ENCODE measurements around the gene WDR59.
"Not testable (repeated sequence)": the region's sequence is repeated elsewhere in the genome, so short reads cannot be mapped to it uniquely, and the experiment has no call there.

The WDR59 gene

DNA sequence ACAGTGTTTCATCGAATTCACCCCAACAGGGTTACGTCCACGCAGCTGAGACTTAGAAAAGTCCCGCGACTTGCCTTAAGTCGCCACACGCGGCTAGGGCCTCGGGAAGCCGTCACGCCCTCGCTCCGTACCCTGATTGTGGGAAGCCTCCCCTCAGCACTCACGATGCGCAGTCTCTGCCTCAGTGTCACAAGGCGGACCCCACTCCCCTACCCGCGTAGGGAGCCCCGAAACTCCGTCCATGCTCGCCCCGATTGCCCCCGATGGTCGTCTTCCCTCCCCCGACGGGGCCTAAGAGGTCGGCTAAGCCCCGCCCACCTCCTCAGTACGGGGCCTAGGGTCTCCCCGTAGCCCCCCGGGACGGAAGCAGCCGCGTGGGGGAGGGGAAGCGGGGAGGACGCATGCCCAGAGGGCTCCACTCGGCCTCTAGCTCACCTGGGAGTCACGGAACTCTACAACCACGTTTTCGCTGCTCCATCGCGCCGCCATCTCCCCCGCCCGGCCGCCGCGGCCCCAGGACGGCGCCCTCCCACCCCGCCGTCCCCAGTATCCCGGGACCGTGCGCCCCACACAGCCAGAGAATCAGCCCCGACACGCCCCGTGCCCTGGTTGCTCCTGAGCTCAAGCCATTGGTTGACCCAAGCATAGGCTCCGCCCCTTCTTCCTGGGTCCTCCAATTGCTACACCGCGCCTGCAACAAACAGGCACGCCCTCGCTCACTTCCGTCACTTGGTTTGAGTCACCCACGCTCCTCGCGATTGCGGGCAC is at the start of gene WDR59:
TSS of gene WDR59 (minus strand) at position 595 of the 768 bp plus-strand sequence. CDS start at position 489, 106 bp downstream.
- DNase-seq: peak; percentile 96

DNA sequence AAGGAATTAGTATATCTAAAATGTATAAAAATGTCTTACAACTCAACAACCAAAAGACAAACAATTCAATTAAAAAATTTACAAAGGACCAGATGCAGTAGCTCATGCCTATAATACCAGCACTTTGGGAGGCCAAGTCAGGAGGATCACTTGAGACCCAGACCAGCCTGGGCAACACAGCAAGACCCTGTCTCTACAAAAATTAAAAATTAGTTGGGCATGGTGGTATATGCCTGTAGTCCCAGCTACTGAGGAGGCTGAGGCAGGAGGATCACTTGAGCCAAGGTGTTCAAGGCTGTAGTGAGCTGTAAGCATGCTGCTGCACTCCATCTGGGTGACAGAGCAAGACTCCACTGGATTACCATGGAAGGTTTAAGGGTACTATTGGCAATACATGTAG is 47.7 kb upstream of the WDR59 start:
- no peak for DNase-seq

GRCh38 chr16:75029854-75030253 is 44.9 kb upstream of the WDR59 start:
- DNase-seq: no peak

DNA sequence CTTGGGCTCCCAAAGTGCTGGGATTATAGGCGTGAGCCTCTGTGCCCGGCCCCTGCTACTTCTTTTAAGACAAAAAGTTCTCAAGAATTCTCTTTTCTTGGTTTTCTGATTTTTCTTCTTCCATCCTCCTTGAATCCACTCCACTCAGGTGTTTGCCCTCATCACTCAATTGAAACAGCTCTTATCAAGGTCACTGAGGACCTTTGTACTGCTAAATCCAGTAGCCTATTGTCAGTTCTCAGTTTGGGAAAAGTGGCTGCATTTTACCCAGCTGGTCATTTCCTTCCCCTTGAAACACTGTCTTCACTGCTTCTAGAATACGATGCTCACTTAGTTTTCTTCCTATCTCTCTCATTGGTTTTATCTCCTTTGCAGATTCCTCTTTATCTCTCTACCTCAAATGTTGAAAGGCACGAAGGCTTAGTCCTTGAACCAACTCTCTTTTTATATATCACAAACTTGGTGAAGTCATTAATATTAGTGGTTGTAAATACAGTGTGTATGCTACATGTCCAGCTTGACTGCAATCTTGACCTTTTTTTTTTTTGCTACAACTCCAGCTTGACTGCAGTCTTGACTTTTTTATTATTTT is 43.7 kb upstream of the WDR59 start:
- DNase-seq: no peak

DNA sequence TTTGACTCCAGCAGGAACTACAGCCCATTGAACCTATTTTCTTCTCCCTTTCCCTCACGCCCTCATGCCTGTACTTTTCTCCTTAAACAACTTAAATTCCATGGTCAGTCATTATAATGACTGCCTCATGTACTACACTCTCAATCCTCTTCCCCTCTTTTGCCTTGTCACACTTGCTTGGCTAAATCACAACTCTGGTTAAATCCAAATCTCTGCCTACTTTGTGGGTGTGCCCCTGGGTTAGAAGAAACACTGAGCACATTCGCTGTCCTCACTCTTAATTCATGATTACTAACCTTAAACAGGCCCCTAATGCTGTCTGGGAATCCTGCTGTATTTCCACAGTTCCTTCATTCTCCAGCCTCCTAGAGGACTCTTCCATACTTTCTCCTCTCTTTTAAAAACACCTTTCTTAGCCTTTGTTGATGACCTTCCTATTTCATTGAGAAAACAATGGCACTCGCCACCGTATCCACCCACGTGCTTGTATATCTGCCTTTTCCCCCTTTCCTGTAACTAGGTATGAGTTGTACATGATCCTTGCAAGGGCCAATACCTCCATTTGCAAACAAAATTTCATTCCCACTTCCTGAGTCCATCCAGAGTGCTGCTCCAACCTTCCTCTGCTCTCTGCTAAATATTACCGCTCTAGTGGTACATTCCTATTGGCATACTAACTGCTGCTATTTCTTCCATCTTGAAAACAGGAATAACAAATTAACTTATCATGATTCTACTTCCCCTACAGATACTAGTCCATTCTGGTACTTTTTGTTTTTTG is 42.8 kb upstream of the WDR59 start:
- DNase-seq: no peak

DNA sequence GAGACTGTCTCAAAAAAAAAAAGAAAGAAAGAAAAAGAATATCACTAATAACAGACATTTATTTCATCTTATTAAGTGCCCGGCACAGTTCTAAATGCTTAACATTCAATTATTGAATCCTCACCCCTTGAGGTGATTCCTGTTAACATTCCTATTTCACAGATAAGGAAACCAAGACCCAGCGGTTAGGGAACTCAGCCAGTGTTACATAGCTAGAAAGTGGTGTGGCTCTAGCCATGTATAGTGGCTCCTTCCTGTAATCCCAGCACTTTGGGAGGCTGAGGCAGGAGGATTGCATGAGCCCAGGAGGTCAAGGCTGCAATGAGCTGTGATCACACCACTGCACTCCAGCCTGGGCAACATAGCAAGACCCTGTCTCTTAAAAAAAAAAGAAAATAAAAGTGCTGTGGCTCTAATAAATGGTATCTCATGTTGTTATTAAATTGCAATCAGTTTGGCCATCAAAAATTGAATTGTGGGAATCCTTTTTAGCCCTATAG is 42.0 kb upstream of the WDR59 start:
- DNase-seq: no peak

- not testable (repeated sequence) for DNase-seq
Observed at GRCh38 chr16:75026239-75026891, 41.4 kb upstream of the WDR59 start.

- DNase-seq: no peak
Observed at GRCh38 chr16:75025761-75026160, 40.8 kb upstream of the WDR59 start.

GRCh38 chr16:75024594-75024993 is 39.7 kb upstream of the WDR59 start:
- no peak for DNase-seq

GRCh38 chr16:75024182-75024581 is 39.3 kb upstream of the WDR59 start:
- no peak for DNase-seq

DNA sequence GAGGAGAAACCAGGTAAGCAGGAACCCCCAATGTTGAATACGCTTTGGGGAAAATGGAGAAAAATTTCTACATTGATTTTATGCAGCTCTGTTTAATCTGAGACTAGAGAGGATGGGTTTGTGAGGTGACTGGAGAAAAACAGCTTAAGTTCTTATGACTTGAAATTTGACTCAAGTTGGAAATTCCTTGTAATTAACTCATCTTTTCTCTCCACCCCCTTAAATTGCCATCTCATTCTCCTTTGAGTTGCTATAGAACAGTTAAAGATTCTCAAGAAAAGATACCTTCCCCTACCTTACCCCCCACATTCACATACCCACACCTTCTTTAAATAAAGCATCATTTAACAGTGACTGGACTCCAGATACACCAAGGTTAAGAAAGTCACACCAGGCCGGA is 38.1 kb upstream of the WDR59 start:
- DNase-seq: no peak

DNA sequence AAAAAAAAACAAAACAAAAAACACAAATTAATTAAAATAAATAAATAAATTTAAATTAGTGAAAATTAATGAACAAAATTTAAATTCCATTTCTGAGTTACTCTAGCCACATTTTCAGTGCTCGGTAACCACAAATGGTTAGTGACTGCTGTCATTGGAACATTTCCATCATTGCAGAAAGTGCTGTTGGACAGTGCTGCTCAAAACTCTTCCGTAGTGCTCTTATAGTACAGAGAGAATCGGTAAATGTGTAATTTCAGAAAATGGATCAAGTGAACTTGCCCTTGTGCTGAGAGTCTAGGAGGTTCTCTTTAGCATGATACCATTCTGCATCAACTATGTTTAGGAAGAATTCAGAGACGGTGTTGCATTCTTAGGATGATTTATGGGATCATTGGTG is 37.6 kb upstream of the WDR59 start:
- DNase-seq: no peak

GRCh38 chr16:75021410-75021809 is 36.5 kb upstream of the WDR59 start:
- no peak for DNase-seq

- no peak for DNase-seq
Observed at GRCh38 chr16:75019586-75019985, 34.7 kb upstream of the WDR59 start.

GRCh38 chr16:75019007-75019406 is 34.1 kb upstream of the WDR59 start:
- DNase-seq: no peak

GRCh38 chr16:75017670-75018525 is 33.0 kb upstream of the WDR59 start:
- no peak for DNase-seq

DNA sequence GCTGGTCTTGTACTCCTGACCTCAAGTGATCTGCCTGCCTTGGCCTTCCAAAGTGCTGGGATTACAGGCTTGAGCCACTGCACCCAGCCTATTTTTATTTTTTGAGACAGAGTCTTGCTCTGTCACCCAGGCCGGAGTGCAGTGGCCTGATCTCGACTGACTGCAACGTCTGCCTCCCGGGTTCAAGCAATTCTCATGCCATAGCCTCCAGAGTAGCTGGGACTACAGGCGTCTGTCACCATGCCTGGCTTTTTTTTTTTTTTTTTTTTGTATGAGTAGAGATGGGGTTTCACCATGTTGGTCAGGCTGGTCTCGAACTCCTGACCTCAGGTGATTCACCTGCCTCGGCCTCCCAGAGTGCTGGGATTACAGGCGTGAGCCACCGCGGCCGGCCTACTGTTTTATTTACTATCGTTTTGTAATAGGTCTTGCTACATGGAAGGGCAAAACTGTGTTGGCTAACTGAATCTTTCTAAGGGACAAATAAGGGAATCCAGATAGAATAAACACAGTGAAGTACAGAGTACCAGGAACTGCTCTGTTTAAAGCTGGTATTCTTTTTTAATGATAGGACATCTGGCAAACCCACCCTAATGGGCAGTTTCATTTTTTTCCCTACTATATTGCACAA is 31.6 kb upstream of the WDR59 start:
- not testable (repeated sequence) for DNase-seq

GRCh38 chr16:75014318-75014717 is 29.4 kb upstream of the WDR59 start:
- no peak for DNase-seq

- DNase-seq: not testable (repeated sequence)
Observed at GRCh38 chr16:75013123-75013522, 28.2 kb upstream of the WDR59 start.

- no peak for DNase-seq
Observed at GRCh38 chr16:75012380-75013081, 27.6 kb upstream of the WDR59 start.

Measured in NCI-H2029 (cell line).